Caco-2 (cell line): Measurements from ENCODE around the gene MESP1. TPM values are rescaled to one million over a fixed set of nuclear protein-coding genes. Genes with fewer than 3 reads are reported as not detected.

Source experiments
- BruUV-seq: library from RNA; stranded (reverse); fragments of 400-500 nt; replicated peaks from 2 replicates; lab custom pipeline; 2021; lab: Mats Ljungman, UMichigan
- CTCF ChIA-PET: fragments of 300-600 bp; sonication (Branson Sonifier 250); formaldehyde crosslinking; loops from one replicate; lab custom pipeline; 2022; ENCODE audit warnings: antibody characterized with exemption; lab: Charles Lee
- POLR2A ChIA-PET: fragments of 300-600 bp; sonication (Branson Sonifier 250); formaldehyde crosslinking; loops from one replicate; lab custom pipeline; 2022; ENCODE audit warnings: antibody characterized with exemption; lab: Charles Lee
- DNase-seq, 2 experiments: peaks; one replicate each; pipeline versions ENCODE4 v3.0.0 to v3.0.0-alpha.2; 2020 to 2022
- H3K27me3 ChIP-seq: replicated peaks from 2 replicates; pipeline ENCODE4 v1.6.0; 2011; ENCODE audit warnings: low read length; ENCODE audit not compliant: control insufficient read depth, insufficient read depth
- H3K36me3 ChIP-seq: 2 replicates; pipeline ENCODE4 v1.5.1; 2011; ENCODE audit warnings: low read length; ENCODE audit not compliant: control insufficient read depth, insufficient read depth
- H3K4me1 ChIP-seq: fragments of 250-450 bp; sonication (Bioruptor Pico); 2 replicates; pipeline ENCODE4 v1.5.1; 2020; ENCODE audit warnings: mild to moderate bottlenecking
- H3K4me3 ChIP-seq: 2 replicates; pipeline ENCODE4 v1.5.1; 2011; ENCODE audit warnings: low read depth, mild to moderate bottlenecking, control low read depth, low read length
- H3K9me3 ChIP-seq: fragments of 250-450 bp; sonication (Bioruptor Pico); 2 replicates; pipeline ENCODE4 v1.5.1; 2020; ENCODE audit warnings: mild to moderate bottlenecking, moderate library complexity
- H3K27ac Mint-ChIP-seq: one replicate; pipeline ENCODE4 v1.8.0; 2022; ENCODE audit warnings: mixed read lengths; ENCODE audit not compliant: unreplicated experiment
- H3K27me3 Mint-ChIP-seq: one replicate; pipeline ENCODE4 v1.8.0; 2022; ENCODE audit warnings: mixed read lengths; ENCODE audit not compliant: insufficient read depth, unreplicated experiment
- H3K36me3 Mint-ChIP-seq: one replicate; pipeline ENCODE4 v1.8.0; 2022; ENCODE audit warnings: mild to moderate bottlenecking, mixed read lengths; ENCODE audit not compliant: insufficient read depth, unreplicated experiment
- H3K4me1 Mint-ChIP-seq: one replicate; pipeline ENCODE4 v1.8.0; 2022; ENCODE audit warnings: low read depth, mixed read lengths; ENCODE audit not compliant: unreplicated experiment
- H3K4me3 Mint-ChIP-seq: one replicate; pipeline ENCODE4 v1.8.0; 2022; ENCODE audit warnings: mild to moderate bottlenecking, moderate library complexity, mixed read lengths; ENCODE audit not compliant: unreplicated experiment
- H3K9me3 Mint-ChIP-seq: one replicate; pipeline ENCODE4 v1.8.0; 2022; ENCODE audit warnings: mixed read lengths; ENCODE audit not compliant: unreplicated experiment
- CTCF ChIP-seq, 2 experiments: fragments of 200-600 bp in 1 of 2; IDR thresholded peaks; 1 replicate in 1 of 2; 2 replicates in 1 of 2; pipeline versions ENCODE4 v1.5.1 to v1.8.0; 2011 to 2022; ENCODE audit warnings: antibody characterized with exemption in 1 of 2, control low read depth in 1 of 2, inconsistent platforms in 1 of 2, low read depth in 1 of 2, low read length in 1 of 2, mild to moderate bottlenecking in 1 of 2, moderate library complexity in 1 of 2; ENCODE audit not compliant: insufficient read depth in 1 of 2, severe bottlenecking in 1 of 2, unreplicated experiment in 1 of 2
- intact Hi-C: fragments of 100-400 bp; cut with micrococcal nuclease; formaldehyde crosslinking; loops from one replicate; pipeline ENCODE4 v1.10.0; 2022; ENCODE audit not compliant: unreplicated experiment
- total RNA-seq: library from RNA; stranded (reverse); gene quantifications from 2 replicates; pipeline ENCODE4 v1.2.3, GENCODE V29; 2022

MESP1 gene
- total RNA-seq, 1 experiment from 2014 or later, result 1.00 TPM

- Mint-ChIP-seq H3K4me1 (peaks cover 10% of the 10 kb centered on the region), H3K36me3 (no peaks in the 10 kb centered on the region), H3K27me3 (no peaks in the 10 kb centered on the region), H3K9me3 (no peaks in the 10 kb centered on the region), H3K4me3 (peak within 1 kb of the TSS; percentile 45), H3K27ac (no peak within 1 kb of the TSS)
- ChIA-PET CTCF (interaction anchor here (0.9 kb wide), 1 partner anchor 16 kb away, joined by 3 read pairs; no protein-coding TSS in a partner anchor), POLR2A (interaction anchor here (0.6 kb wide), 1 partner anchor 52 kb away, joined by 3 read pairs; no protein-coding TSS in a partner anchor)
- no TSS peak for BruUV-seq
- Histone ChIP-seq H3K4me3 (peak within 1 kb of the TSS; percentile 39), H3K27me3 (no peaks in the 10 kb centered on the region), H3K9me3 (no peaks in the 10 kb centered on the region), H3K36me3 (no peaks in the 10 kb centered on the region), H3K4me1 (peaks cover 27% of the 10 kb centered on the region)
- intact Hi-C loops, result no loop called here
- TF ChIP-seq CTCF (IDR thresholded peaks at IDR 0.05; ENCODE audit: insufficient read depth in 1 of 2, low read depth in 1 of 2, low read length in 1 of 2, severe bottlenecking in 1 of 2, unreplicated experiment in 1 of 2), result no peak
- peak; percentile 64 to 75 for DNase-seq
These were observed 25.4 kb upstream of the MESP1 start, which contains the start of gene MESP2 for GRCh38 chr15:89776274-89777072. Gene MESP2, plus strand, starts transcription at chr15:89776332. Its CDS starts 26 bp downstream, at chr15:89776358.

- BruUV-seq, result no TSS peak
- CTCF ChIA-PET, result interaction anchor here (0.9 kb wide), 1 partner anchor 15 kb away, joined by 3 read pairs; no protein-coding TSS in a partner anchor
- TF ChIP-seq CTCF (IDR thresholded peaks at IDR 0.05; ENCODE audit: insufficient read depth in 1 of 2, low read depth in 1 of 2, low read length in 1 of 2, severe bottlenecking in 1 of 2, unreplicated experiment in 1 of 2), result no peak
These were observed 24.8 kb upstream of the MESP1 start for GRCh38 chr15:89775815-89776214.

GRCh38 chr15:89774492-89774891 is 23.4 kb upstream of the MESP1 start:
- Histone ChIP-seq H3K9me3 (no peaks in the 10 kb centered on the region), H3K4me1 (peaks cover 12% of the 10 kb centered on the region; the same call in 1 of the 2 replicates), H3K4me3 (no peak overlapping the region), H3K36me3 (no peaks in the 10 kb centered on the region), H3K27me3 (no peaks in the 10 kb centered on the region)
- ChIA-PET CTCF (interaction anchor here (2.2 kb wide), 1 partner anchor 14 kb away, joined by 21 read pairs; no protein-coding TSS in a partner anchor), POLR2A (no interaction called here)
- BruUV-seq, result no TSS peak
- no peaks in the 10 kb centered on the region for H3K36me3 Mint-ChIP-seq
- no peak for TF ChIP-seq CTCF (IDR thresholded peaks at IDR 0.05; ENCODE audit: insufficient read depth in 1 of 2, low read depth in 1 of 2, low read length in 1 of 2, severe bottlenecking in 1 of 2, unreplicated experiment in 1 of 2)
- no peaks in the 10 kb centered on the region for H3K9me3 Mint-ChIP-seq
- no peaks in the 10 kb centered on the region for H3K4me1 Mint-ChIP-seq
- no peak overlapping the region for H3K27ac Mint-ChIP-seq
- no peaks in the 10 kb centered on the region for H3K27me3 Mint-ChIP-seq
- no peak overlapping the region for H3K4me3 Mint-ChIP-seq
- DNase-seq, result no peak
- intact Hi-C loops, result no loop called here

More at GRCh38 chr15:89775815-89776214, 24.8 kb upstream of the MESP1 start:
- intact Hi-C loops, result no loop called here
- Mint-ChIP-seq H3K9me3 (no peaks in the 10 kb centered on the region), H3K4me1 (peaks cover 9% of the 10 kb centered on the region), H3K27me3 (no peaks in the 10 kb centered on the region), H3K36me3 (no peaks in the 10 kb centered on the region), H3K4me3 (peak overlapping the region; percentile 45), H3K27ac (no peak overlapping the region)
- no peak for DNase-seq
- Histone ChIP-seq H3K4me3 (peak overlapping the region; percentile 39), H3K36me3 (no peaks in the 10 kb centered on the region), H3K4me1 (peaks cover 20% of the 10 kb centered on the region), H3K27me3 (no peaks in the 10 kb centered on the region), H3K9me3 (no peaks in the 10 kb centered on the region)
- POLR2A ChIA-PET, result interaction anchor here (0.6 kb wide), 1 partner anchor 53 kb away, joined by 3 read pairs; no protein-coding TSS in a partner anchor
